Endothelial cell of umbilical vein (primary cell): ENCODE data around the gene CCDC106. TPM values are rescaled to one million over a fixed set of nuclear protein-coding genes. Genes with fewer than 3 reads are reported as not detected.

Experiments used
- BruUV-seq: library from RNA; stranded (reverse); fragments of 400-500 nt; replicated peaks from 2 replicates; lab custom pipeline; 2021; lab: Mats Ljungman, UMichigan
- CTCF ChIA-PET: fragments of 300-600, 350-600 bp; sonication (Branson Sonifier 250); formaldehyde crosslinking; loops from one replicate; lab custom pipeline; 2021; ENCODE audit warnings: antibody characterized with exemption, inconsistent platforms; lab: Charles Lee
- POLR2A ChIA-PET: fragments of 300-600, 350-600 bp; sonication (Branson Sonifier 250); formaldehyde crosslinking; loops from one replicate; lab custom pipeline; 2021; ENCODE audit warnings: antibody characterized with exemption, inconsistent platforms; lab: Charles Lee
- DNase-seq: peaks from one replicate; pipeline ENCODE4 v3.0.0-alpha.2; 2011; ENCODE audit warnings: low read depth, low spot score
- FAIRE-seq: peaks from 2 replicates; lab custom pipeline; 2011; peaks lifted over from hg19 to GRCh38; lab: Jason Lieb, UNC
- H2AFZ ChIP-seq: 2 replicates; pipeline ENCODE4 v1.6.0; 2012; ENCODE audit warnings: low read depth, low read length, control low read depth, inconsistent platforms
- H3K27ac ChIP-seq: 2 replicates; pipeline ENCODE4 v1.5.1; 2011; ENCODE audit warnings: low read depth, mild to moderate bottlenecking, control low read depth, low read length, moderate library complexity; ENCODE audit not compliant: insufficient read depth
- H3K27me3 ChIP-seq, 2 experiments: 2 replicates each; pipeline versions ENCODE4 v1.6.0 to v1.6.1; 2011; ENCODE audit warnings: low read length in 2 of 2, mixed read lengths in 1 of 2; ENCODE audit not compliant: control insufficient read depth in 2 of 2, insufficient read depth in 2 of 2
- H3K36me3 ChIP-seq, 2 experiments: 2 replicates in 1 of 2; 3 replicates in 1 of 2; pipeline ENCODE4 v1.5.1; 2011; ENCODE audit warnings: low read length in 2 of 2, mild to moderate bottlenecking in 1 of 2, moderate library complexity in 1 of 2; ENCODE audit not compliant: control insufficient read depth in 2 of 2, insufficient read depth in 2 of 2; ENCODE audit errors: extremely low read depth in 1 of 2
- H3K4me1 ChIP-seq: 3 replicates; pipeline ENCODE4 v1.5.1; 2011; ENCODE audit warnings: mild to moderate bottlenecking, low read length; ENCODE audit not compliant: control insufficient read depth, insufficient read depth; ENCODE audit errors: extremely low read depth
- H3K4me2 ChIP-seq: 2 replicates; pipeline ENCODE4 v1.6.1; 2011; ENCODE audit warnings: low read length, control low read depth, mixed read lengths; ENCODE audit not compliant: insufficient read depth
- H3K4me3 ChIP-seq, 3 experiments: fragments of 200-600 bp in 1 of 3; sonication (generic), shearing (Covaris generic) in 1 of 3; replicated peaks in 1 of 3; 2 replicates each; pipeline ENCODE4 v1.5.1; 2011 to 2016; ENCODE audit warnings: control low read depth in 3 of 3, low read length in 3 of 3, mild to moderate bottlenecking in 2 of 3, inconsistent platforms in 1 of 3, low read depth in 1 of 3, moderate library complexity in 1 of 3; ENCODE audit not compliant: insufficient read depth in 1 of 3
- H3K79me2 ChIP-seq: 2 replicates; pipeline ENCODE4 v1.6.0; 2012; ENCODE audit warnings: low read length, inconsistent platforms; ENCODE audit not compliant: control insufficient read depth, insufficient read depth
- H3K9ac ChIP-seq: replicated peaks from 2 replicates; pipeline ENCODE3; 2011; ENCODE audit warnings: low read length, control low read depth; ENCODE audit not compliant: insufficient read depth; ENCODE audit errors: extremely low read depth
- H3K9me1 ChIP-seq: replicated peaks from 3 replicates; pipeline ENCODE4 v1.6.0; 2011; ENCODE audit warnings: mild to moderate bottlenecking, low read length; ENCODE audit not compliant: control insufficient read depth, insufficient read depth; ENCODE audit errors: extremely low read depth
- H3K9me3 ChIP-seq: replicated peaks from 2 replicates; pipeline ENCODE4 v1.5.1; 2012; ENCODE audit warnings: low read length, inconsistent platforms; ENCODE audit not compliant: control insufficient read depth, insufficient read depth
- H4K20me1 ChIP-seq: replicated peaks from 2 replicates; pipeline ENCODE3; 2011; ENCODE audit warnings: mild to moderate bottlenecking, low read length; ENCODE audit not compliant: control insufficient read depth, insufficient read depth; ENCODE audit errors: extremely low read depth
- EZH2 ChIP-seq: IDR thresholded peaks from 2 replicates; pipeline ENCODE4 v1.6.1; 2012; ENCODE audit warnings: borderline replicate concordance, low read depth, mild to moderate bottlenecking, moderate library complexity, low read length, inconsistent platforms; ENCODE audit not compliant: severe bottlenecking
- FOS ChIP-seq: IDR thresholded peaks from 2 replicates; pipeline ENCODE4 v1.6.1; 2011; ENCODE audit warnings: mild to moderate bottlenecking, low read length, moderate library complexity, borderline replicate concordance; ENCODE audit not compliant: insufficient read depth
- GATA2 ChIP-seq: IDR thresholded peaks from 2 replicates; pipeline ENCODE4 v1.7.0; 2011; ENCODE audit warnings: low read depth, mild to moderate bottlenecking, moderate library complexity, mixed read lengths, low read length; ENCODE audit not compliant: insufficient read length, insufficient read depth
- JUN ChIP-seq: IDR thresholded peaks from 2 replicates; pipeline ENCODE4 v1.6.1; 2011; ENCODE audit warnings: borderline replicate concordance, low read depth; ENCODE audit not compliant: insufficient read length, insufficient read depth
- MYC ChIP-seq: IDR thresholded peaks from one replicate; pipeline ENCODE4 v1.6.1; 2011; ENCODE audit warnings: mild to moderate bottlenecking, low read depth, low read length
- POLR2A ChIP-seq: IDR thresholded peaks from 2 replicates; pipeline ENCODE4 v1.6.1; 2012; ENCODE audit warnings: low read depth, mild to moderate bottlenecking, control low read depth, low read length
- POLR2AphosphoS5 ChIP-seq: IDR thresholded peaks from 2 replicates; pipeline ENCODE4 v1.6.1; 2012; ENCODE audit warnings: low read depth, mild to moderate bottlenecking, control low read depth, low read length, moderate library complexity; ENCODE audit not compliant: insufficient read depth
- dilution Hi-C: fragments of 300-500 bp; cut with MboI; formaldehyde crosslinking; loops from one replicate; pipeline ENCODE4 v1.15.0; 2019; ENCODE audit warnings: low sequenced_read_pairs; ENCODE audit not compliant: extremely low pct_ligation_motif_present
- intact Hi-C: fragments of 100-400 bp; cut with micrococcal nuclease; formaldehyde crosslinking; loops from one replicate; pipeline ENCODE4 v1.10.0; 2022
- polyA plus RNA-seq, 4 experiments: library from polyadenylated mRNA; depleted of rRNA in 3 of 4; stranded (reverse) in 3 of 4; unstranded in 1 of 4; fragments of >200 nt; gene quantifications; 2 replicates each; pipeline versions ENCODE4 v1.2.1 to v1.2.3, GENCODE V29; 2011 to 2012; ENCODE audit warnings: missing spikeins in 1 of 4
- total RNA-seq: library from RNA; stranded (reverse); gene quantifications from 2 replicates; pipeline ENCODE4 v1.2.3, GENCODE V29; 2021
- TF ChIP-seq, protein P1 (sequence below), 2 donors: IDR thresholded peaks; 1 replicate in 1 of 2; 2 replicates in 1 of 2; pipeline ENCODE4 v1.5.1; 2011; ENCODE audit warnings: low read length in 2 of 2, mild to moderate bottlenecking in 2 of 2, moderate library complexity in 2 of 2, control low read depth in 1 of 2, inconsistent platforms in 1 of 2, low read depth in 1 of 2; ENCODE audit not compliant: insufficient read depth in 1 of 2; ENCODE audit errors: extremely low read depth in 1 of 2
- TF ChIP-seq, protein P2 (sequence below): IDR thresholded peaks from 2 replicates; pipeline ENCODE4 v1.6.1; 2011; ENCODE audit not compliant: insufficient read depth, insufficient read length

The CCDC106 gene
- total and polyA plus RNA-seq, 2 donors (not counting 3 experiments of a cell fraction or from before 2014, with no cell fraction given), result 11.8 to 12.0 TPM

DNA sequence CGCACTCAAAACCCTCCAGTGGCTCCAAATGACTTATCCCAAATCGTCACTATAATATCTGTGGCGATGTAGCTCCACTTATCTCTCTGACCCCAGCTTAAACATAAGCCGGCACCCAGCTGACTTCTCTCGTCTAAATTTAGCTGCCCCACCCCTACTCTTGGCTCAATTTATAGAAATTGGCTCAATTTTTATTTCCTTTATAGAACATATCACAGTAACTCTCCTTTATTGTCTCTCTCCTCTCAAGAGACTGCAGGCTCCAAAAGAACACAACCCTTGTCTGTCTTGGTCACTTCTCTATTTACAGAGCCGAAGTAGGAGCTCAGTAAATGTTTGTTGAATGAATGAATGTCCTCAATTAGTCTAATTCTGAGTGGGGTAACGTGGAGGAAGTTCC lies 24.5 kb upstream of the CCDC106 start:
- Histone ChIP-seq H3K9me1 (no peaks in the 10 kb centered on the region), H3K36me3 (peaks cover 0 to 3% of the 10 kb centered on the region in 2 experiments), H3K9ac (no peak overlapping the region), H3K4me3 (no peak overlapping the region), H3K79me2 (no peaks in the 10 kb centered on the region), H3K27ac (no peak overlapping the region), H3K27me3 (no peaks in the 10 kb centered on the region), H4K20me1 (no peaks in the 10 kb centered on the region), H3K4me2 (no peak overlapping the region), H3K4me1 (peaks cover 6% of the 10 kb centered on the region), H2AFZ (no peak overlapping the region), H3K9me3 (no peaks in the 10 kb centered on the region)
- dilution Hi-C loops (no loop called here), intact Hi-C loops (no loop called here)
- DNase-seq (no peak), FAIRE-seq (no peak)
- CTCF ChIA-PET, result interaction anchor here (1.5 kb wide), 1 partner anchor 15 kb away, joined by 5 read pairs; no protein-coding TSS in a partner anchor
- no peak for TF ChIP-seq POLR2A
- TF ChIP-seq, protein P1, sequence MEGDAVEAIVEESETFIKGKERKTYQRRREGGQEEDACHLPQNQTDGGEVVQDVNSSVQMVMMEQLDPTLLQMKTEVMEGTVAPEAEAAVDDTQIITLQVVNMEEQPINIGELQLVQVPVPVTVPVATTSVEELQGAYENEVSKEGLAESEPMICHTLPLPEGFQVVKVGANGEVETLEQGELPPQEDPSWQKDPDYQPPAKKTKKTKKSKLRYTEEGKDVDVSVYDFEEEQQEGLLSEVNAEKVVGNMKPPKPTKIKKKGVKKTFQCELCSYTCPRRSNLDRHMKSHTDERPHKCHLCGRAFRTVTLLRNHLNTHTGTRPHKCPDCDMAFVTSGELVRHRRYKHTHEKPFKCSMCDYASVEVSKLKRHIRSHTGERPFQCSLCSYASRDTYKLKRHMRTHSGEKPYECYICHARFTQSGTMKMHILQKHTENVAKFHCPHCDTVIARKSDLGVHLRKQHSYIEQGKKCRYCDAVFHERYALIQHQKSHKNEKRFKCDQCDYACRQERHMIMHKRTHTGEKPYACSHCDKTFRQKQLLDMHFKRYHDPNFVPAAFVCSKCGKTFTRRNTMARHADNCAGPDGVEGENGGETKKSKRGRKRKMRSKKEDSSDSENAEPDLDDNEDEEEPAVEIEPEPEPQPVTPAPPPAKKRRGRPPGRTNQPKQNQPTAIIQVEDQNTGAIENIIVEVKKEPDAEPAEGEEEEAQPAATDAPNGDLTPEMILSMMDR (IDR thresholded peaks at IDR 0.05; ENCODE audit: extremely low read depth in 1 of 2, insufficient read depth in 1 of 2, low read depth in 1 of 2, low read length in 2 of 2), result no peak
- no peak for TF ChIP-seq FOS
- no peak for TF ChIP-seq EZH2
- no peak for TF ChIP-seq JUN
- no peak for TF ChIP-seq POLR2AphosphoS5
- no peak for TF ChIP-seq MYC
- TF ChIP-seq, protein P2, sequence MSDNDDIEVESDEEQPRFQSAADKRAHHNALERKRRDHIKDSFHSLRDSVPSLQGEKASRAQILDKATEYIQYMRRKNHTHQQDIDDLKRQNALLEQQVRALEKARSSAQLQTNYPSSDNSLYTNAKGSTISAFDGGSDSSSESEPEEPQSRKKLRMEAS, result no peak
- TF ChIP-seq GATA2, result no peak
- POLR2A ChIA-PET, result interaction anchor here (1.4 kb wide), 1 partner anchor 24 kb away, joined by 8 read pairs; the partner anchor contains the start of gene FIZ1
- BruUV-seq, result TSS peak; percentile 34
